ENCODE data around the gene SNORC. TPM values are rescaled to one million over a fixed set of nuclear protein-coding genes. Genes with fewer than 3 reads are reported as not detected.

Gene SNORC
- total RNA-seq, result 1 to 10 TPM in 1 of 4 donors, under 1 TPM in 1, not detected in 2; 0.35 to 2.0 TPM

GRCh38 chr2:232870018-232870765 is at the start of gene SNORC:
Gene SNORC, plus strand, starts transcription at chr2:232870264. Its CDS starts 78 bp downstream, at chr2:232870342.
- no peaks in the 10 kb centered on the region for H3K9me3 ChIP-seq
- DNase-seq, result no peak
- intact Hi-C loops (cut with DNase I; ENCODE audit: low total_unique reads), result no loop called here

DNA sequence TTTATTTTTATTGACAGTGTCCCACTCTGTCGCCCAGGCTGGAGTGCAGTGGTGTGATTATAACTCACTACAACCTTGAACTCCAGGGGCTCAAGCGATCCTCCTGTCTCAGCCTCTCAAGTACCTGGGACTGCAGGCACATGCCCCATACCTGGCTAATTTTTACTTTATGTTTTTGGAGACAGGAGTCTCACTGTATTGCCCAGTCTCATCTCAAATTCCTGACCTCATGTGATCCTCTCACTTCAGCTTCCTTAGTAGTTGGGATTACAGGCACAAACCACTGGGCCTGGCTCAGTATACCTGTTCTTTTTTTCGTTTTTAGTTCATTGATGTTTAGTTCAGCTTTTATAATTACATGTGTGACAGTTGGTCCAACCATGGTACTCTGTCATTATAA is 40.1 kb upstream of the SNORC start:
- Histone ChIP-seq H3K36me3 (no peaks in the 10 kb centered on the region), H3K4me1 (no peaks in the 10 kb centered on the region), H3K27ac (no peak overlapping the region), H3K9me3 (no peaks in the 10 kb centered on the region), H3K27me3 (no peaks in the 10 kb centered on the region), H3K4me3 (no peak overlapping the region)
- no peak for TF ChIP-seq POLR2A (IDR thresholded peaks at IDR 0.05)
- TF ChIP-seq, protein P1, sequence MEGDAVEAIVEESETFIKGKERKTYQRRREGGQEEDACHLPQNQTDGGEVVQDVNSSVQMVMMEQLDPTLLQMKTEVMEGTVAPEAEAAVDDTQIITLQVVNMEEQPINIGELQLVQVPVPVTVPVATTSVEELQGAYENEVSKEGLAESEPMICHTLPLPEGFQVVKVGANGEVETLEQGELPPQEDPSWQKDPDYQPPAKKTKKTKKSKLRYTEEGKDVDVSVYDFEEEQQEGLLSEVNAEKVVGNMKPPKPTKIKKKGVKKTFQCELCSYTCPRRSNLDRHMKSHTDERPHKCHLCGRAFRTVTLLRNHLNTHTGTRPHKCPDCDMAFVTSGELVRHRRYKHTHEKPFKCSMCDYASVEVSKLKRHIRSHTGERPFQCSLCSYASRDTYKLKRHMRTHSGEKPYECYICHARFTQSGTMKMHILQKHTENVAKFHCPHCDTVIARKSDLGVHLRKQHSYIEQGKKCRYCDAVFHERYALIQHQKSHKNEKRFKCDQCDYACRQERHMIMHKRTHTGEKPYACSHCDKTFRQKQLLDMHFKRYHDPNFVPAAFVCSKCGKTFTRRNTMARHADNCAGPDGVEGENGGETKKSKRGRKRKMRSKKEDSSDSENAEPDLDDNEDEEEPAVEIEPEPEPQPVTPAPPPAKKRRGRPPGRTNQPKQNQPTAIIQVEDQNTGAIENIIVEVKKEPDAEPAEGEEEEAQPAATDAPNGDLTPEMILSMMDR (IDR thresholded peaks at IDR 0.05), result no peak
- intact Hi-C loops (cut with DNase I; ENCODE audit: low total_unique reads), result no loop called here
- no peak for DNase-seq

More at GRCh38 chr2:232870018-232870765, at the start of gene SNORC:
- Histone ChIP-seq H3K36me3 (no peaks in the 10 kb centered on the region), H3K4me1 (no peaks in the 10 kb centered on the region), H3K4me3 (no peak within 1 kb of the TSS), H3K27ac (no peak within 1 kb of the TSS), H3K27me3 (no peaks in the 10 kb centered on the region)
- no peak for TF ChIP-seq POLR2A (IDR thresholded peaks at IDR 0.05)
- TF ChIP-seq, protein P1 (IDR thresholded peaks at IDR 0.05), result no peak

DNA sequence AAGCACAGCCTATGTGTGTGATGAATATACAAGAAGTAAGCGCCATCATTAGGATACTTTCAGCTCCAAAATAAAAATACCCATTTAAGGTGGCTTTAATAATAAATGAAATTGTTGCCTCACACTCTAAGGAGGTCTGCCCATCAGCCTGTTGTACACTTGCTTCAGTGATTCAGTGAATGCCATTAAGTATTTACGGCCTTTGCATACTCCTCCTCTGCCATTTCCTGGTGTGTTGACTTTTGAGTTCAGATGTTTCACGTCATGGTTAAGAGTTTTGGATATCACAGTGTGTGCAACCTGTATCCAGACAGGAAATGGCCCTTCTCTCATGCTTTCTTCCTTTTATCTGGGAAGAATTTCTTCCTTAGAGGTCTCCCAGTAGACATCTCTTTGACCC is 38.6 kb upstream of the SNORC start:
- Histone ChIP-seq H3K4me3 (no peak overlapping the region), H3K27me3 (no peaks in the 10 kb centered on the region), H3K27ac (no peak overlapping the region), H3K36me3 (no peaks in the 10 kb centered on the region), H3K9me3 (no peaks in the 10 kb centered on the region), H3K4me1 (no peaks in the 10 kb centered on the region)
- no peak for DNase-seq
- TF ChIP-seq, protein P1 (IDR thresholded peaks at IDR 0.05), result no peak
- TF ChIP-seq POLR2A (IDR thresholded peaks at IDR 0.05), result no peak
- intact Hi-C loops (cut with DNase I; ENCODE audit: low total_unique reads), result no loop called here

GRCh38 chr2:232833830-232834229 is 36.2 kb upstream of the SNORC start:
- Histone ChIP-seq H3K36me3 (no peaks in the 10 kb centered on the region), H3K27ac (no peak overlapping the region), H3K4me3 (no peak overlapping the region), H3K4me1 (no peaks in the 10 kb centered on the region), H3K9me3 (no peaks in the 10 kb centered on the region), H3K27me3 (no peaks in the 10 kb centered on the region)
- intact Hi-C loops (cut with DNase I; ENCODE audit: low total_unique reads), result no loop called here
- TF ChIP-seq, protein P1 (IDR thresholded peaks at IDR 0.05), result no peak
- no peak for TF ChIP-seq POLR2A (IDR thresholded peaks at IDR 0.05)
- DNase-seq, result no peak

DNA sequence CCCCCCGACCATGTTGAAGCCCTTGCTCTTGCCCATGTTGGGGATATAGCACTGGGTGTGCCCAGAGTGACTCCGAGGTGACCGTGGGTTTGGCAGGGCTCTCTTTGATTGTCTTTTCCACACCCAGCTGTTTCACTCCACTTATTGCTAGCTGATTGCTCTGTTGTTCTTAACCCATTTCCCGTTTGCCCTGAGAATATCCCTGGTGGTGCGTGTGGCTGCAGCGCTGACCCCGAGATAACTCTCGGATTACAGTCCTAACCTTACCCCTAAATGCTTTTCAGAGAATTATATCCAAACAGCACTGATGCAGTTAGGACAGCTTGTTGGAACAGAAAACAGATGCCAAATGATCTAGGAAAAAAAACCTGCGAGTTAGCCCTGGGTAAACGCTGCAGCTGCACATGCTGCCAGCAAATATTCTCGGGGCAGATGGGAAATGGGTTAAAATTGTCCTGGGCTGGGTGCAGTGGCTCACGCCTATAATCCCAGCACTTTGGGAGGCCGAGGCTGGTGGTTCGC is 34.3 kb upstream of the SNORC start:
- H3K9me3 ChIP-seq, result no peaks in the 10 kb centered on the region
- intact Hi-C loops (cut with DNase I; ENCODE audit: low total_unique reads), result no loop called here
- TF ChIP-seq, protein P1 (IDR thresholded peaks at IDR 0.05), result no peak
- no peak for TF ChIP-seq POLR2A (IDR thresholded peaks at IDR 0.05)
- no peak overlapping the region for H3K27ac ChIP-seq
- DNase-seq, result no peak
- no peak overlapping the region for H3K4me3 ChIP-seq
- H3K36me3 ChIP-seq, result no peaks in the 10 kb centered on the region
- no peaks in the 10 kb centered on the region for H3K4me1 ChIP-seq
- H3K27me3 ChIP-seq, result no peaks in the 10 kb centered on the region
